ENCODE results near the gene NR4A1. TPM values are rescaled to one million over a fixed set of nuclear protein-coding genes. Genes with fewer than 3 reads are reported as not detected.

Gene NR4A1
- total and polyA plus RNA-seq, 2 of the 13 experiments (the other 11 are each of a cell fraction or from before 2014, with no cell fraction given), result 5.7 to 15.2 TPM

DNA sequence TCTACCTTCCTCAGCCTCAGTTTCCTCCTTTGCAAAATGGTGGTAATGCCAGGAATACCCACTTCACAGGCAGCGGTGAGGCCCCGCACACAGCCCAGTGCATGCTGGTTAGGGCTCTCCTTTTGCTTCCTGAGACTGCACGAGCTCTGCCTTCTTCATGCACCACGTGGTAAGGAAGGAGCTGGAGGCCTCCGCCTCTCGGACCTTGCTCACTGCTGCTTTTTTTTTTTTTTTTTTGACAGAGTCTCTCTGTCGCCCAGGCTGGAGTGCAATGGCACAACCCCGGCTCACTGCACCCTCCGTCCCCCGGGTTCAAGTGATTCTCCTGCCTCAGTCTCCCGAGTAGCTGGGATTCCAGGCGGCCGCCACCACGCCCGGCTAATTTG, 26.4 kb upstream of the NR4A1 start (continued):
- TF ChIP-seq, protein P1, sequence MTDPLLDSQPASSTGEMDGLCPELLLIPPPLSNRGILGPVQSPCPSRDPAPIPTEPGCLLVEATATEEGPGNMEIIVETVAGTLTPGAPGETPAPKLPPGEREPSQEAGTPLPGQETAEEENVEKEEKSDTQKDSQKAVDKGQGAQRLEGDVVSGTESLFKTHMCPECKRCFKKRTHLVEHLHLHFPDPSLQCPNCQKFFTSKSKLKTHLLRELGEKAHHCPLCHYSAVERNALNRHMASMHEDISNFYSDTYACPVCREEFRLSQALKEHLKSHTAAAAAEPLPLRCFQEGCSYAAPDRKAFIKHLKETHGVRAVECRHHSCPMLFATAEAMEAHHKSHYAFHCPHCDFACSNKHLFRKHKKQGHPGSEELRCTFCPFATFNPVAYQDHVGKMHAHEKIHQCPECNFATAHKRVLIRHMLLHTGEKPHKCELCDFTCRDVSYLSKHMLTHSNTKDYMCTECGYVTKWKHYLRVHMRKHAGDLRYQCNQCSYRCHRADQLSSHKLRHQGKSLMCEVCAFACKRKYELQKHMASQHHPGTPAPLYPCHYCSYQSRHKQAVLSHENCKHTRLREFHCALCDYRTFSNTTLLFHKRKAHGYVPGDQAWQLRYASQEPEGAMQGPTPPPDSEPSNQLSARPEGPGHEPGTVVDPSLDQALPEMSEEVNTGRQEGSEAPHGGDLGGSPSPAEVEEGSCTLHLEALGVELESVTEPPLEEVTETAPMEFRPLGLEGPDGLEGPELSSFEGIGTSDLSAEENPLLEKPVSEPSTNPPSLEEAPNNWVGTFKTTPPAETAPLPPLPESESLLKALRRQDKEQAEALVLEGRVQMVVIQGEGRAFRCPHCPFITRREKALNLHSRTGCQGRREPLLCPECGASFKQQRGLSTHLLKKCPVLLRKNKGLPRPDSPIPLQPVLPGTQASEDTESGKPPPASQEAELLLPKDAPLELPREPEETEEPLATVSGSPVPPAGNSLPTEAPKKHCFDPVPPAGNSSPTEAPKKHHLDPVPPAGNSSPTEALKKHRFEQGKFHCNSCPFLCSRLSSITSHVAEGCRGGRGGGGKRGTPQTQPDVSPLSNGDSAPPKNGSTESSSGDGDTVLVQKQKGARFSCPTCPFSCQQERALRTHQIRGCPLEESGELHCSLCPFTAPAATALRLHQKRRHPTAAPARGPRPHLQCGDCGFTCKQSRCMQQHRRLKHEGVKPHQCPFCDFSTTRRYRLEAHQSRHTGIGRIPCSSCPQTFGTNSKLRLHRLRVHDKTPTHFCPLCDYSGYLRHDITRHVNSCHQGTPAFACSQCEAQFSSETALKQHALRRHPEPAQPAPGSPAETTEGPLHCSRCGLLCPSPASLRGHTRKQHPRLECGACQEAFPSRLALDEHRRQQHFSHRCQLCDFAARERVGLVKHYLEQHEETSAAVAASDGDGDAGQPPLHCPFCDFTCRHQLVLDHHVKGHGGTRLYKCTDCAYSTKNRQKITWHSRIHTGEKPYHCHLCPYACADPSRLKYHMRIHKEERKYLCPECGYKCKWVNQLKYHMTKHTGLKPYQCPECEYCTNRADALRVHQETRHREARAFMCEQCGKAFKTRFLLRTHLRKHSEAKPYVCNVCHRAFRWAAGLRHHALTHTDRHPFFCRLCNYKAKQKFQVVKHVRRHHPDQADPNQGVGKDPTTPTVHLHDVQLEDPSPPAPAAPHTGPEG (CRISPR knock-in tag; IDR thresholded peaks at IDR 0.05), result no peak
- no peak for TF ChIP-seq ZNF468 (CRISPR knock-in tag; IDR thresholded peaks at IDR 0.05)
- no peak for TF ChIP-seq ZZZ3 (CRISPR knock-in tag; IDR thresholded peaks at IDR 0.05; ENCODE audit: borderline replicate concordance)
- TF ChIP-seq, protein P2, sequence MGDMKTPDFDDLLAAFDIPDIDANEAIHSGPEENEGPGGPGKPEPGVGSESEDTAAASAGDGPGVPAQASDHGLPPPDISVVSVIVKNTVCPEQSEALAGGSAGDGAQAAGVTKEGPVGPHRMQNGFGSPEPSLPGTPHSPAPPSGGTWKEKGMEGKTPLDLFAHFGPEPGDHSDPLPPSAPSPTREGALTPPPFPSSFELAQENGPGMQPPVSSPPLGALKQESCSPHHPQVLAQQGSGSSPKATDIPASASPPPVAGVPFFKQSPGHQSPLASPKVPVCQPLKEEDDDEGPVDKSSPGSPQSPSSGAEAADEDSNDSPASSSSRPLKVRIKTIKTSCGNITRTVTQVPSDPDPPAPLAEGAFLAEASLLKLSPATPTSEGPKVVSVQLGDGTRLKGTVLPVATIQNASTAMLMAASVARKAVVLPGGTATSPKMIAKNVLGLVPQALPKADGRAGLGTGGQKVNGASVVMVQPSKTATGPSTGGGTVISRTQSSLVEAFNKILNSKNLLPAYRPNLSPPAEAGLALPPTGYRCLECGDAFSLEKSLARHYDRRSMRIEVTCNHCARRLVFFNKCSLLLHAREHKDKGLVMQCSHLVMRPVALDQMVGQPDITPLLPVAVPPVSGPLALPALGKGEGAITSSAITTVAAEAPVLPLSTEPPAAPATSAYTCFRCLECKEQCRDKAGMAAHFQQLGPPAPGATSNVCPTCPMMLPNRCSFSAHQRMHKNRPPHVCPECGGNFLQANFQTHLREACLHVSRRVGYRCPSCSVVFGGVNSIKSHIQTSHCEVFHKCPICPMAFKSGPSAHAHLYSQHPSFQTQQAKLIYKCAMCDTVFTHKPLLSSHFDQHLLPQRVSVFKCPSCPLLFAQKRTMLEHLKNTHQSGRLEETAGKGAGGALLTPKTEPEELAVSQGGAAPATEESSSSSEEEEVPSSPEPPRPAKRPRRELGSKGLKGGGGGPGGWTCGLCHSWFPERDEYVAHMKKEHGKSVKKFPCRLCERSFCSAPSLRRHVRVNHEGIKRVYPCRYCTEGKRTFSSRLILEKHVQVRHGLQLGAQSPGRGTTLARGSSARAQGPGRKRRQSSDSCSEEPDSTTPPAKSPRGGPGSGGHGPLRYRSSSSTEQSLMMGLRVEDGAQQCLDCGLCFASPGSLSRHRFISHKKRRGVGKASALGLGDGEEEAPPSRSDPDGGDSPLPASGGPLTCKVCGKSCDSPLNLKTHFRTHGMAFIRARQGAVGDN (CRISPR knock-in tag; IDR thresholded peaks at IDR 0.05), result peak; percentile 81; the same call in 1 of the 2 replicates
- TF ChIP-seq ZNF672 (CRISPR knock-in tag; IDR thresholded peaks at IDR 0.05), result no peak
- no peak for TF ChIP-seq HOXA7 (CRISPR knock-in tag; IDR thresholded peaks at IDR 0.05)
- TF ChIP-seq HOXA3 (CRISPR knock-in tag; IDR thresholded peaks at IDR 0.05), result peak; percentile 55
- no peak; the same call in 1 of the 2 replicates for TF ChIP-seq ZNF629 (CRISPR knock-in tag; conservative IDR thresholded peaks at IDR 0.05)
- no peak for TF ChIP-seq NFE2L2 (IDR thresholded peaks at IDR 0.05; ENCODE audit: low read length)
- TF ChIP-seq KDM5B (CRISPR knock-in tag; IDR thresholded peaks at IDR 0.05; ENCODE audit: borderline replicate concordance), result peak; percentile 22; the same call in 1 of the 2 replicates
- 0 out of 2 replicates have a peak, but pooled peaks have one; percentile 35 for TF ChIP-seq ELF1 (CRISPR knock-in tag; IDR thresholded peaks at IDR 0.05)
- no peak for TF ChIP-seq HMG20A (CRISPR knock-in tag; IDR thresholded peaks at IDR 0.05; ENCODE audit: borderline replicate concordance)
- TF ChIP-seq ZKSCAN8 (CRISPR knock-in tag; IDR thresholded peaks at IDR 0.05; ENCODE audit: borderline replicate concordance), result no peak
- TF ChIP-seq RFX3 (CRISPR knock-in tag; IDR thresholded peaks at IDR 0.05), result no peak
- TF ChIP-seq, protein P3, sequence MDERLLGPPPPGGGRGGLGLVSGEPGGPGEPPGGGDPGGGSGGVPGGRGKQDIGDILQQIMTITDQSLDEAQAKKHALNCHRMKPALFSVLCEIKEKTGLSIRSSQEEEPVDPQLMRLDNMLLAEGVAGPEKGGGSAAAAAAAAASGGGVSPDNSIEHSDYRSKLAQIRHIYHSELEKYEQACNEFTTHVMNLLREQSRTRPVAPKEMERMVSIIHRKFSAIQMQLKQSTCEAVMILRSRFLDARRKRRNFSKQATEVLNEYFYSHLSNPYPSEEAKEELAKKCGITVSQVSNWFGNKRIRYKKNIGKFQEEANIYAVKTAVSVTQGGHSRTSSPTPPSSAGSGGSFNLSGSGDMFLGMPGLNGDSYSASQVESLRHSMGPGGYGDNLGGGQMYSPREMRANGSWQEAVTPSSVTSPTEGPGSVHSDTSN (CRISPR knock-in tag; IDR thresholded peaks at IDR 0.05), result no peak
- TF ChIP-seq ZSCAN9 (CRISPR knock-in tag; IDR thresholded peaks at IDR 0.05; ENCODE audit: borderline replicate concordance), result no peak
- 0 out of 2 replicates have a peak, but pooled peaks have one; percentile 21 for TF ChIP-seq TSC22D2 (CRISPR knock-in tag; IDR thresholded peaks at IDR 0.05; ENCODE audit: borderline replicate concordance)
- no peak for TF ChIP-seq ZNF253 (CRISPR knock-in tag; IDR thresholded peaks at IDR 0.05; ENCODE audit: borderline replicate concordance)
- TF ChIP-seq, protein P4, sequence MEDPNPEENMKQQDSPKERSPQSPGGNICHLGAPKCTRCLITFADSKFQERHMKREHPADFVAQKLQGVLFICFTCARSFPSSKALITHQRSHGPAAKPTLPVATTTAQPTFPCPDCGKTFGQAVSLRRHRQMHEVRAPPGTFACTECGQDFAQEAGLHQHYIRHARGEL (CRISPR knock-in tag; IDR thresholded peaks at IDR 0.05), result no peak
- 0 out of 2 replicates have a peak, but pooled peaks have one; percentile 9 for TF ChIP-seq ZNF501 (CRISPR knock-in tag; IDR thresholded peaks at IDR 0.05)
- no peak for TF ChIP-seq DNMT3B (CRISPR knock-in tag; conservative IDR thresholded peaks at IDR 0.05)

Measured in HepG2 (cell line).